ENCODE measurements around the gene PAX2.

- TF ChIP-seq CTCF (IDR thresholded peaks at IDR 0.05; ENCODE audit: insufficient read depth, low read length) = no peak
- no peak for TF ChIP-seq POLR2AphosphoS5 (IDR thresholded peaks at IDR 0.05; ENCODE audit: low read depth)
- TF ChIP-seq, protein P1, sequence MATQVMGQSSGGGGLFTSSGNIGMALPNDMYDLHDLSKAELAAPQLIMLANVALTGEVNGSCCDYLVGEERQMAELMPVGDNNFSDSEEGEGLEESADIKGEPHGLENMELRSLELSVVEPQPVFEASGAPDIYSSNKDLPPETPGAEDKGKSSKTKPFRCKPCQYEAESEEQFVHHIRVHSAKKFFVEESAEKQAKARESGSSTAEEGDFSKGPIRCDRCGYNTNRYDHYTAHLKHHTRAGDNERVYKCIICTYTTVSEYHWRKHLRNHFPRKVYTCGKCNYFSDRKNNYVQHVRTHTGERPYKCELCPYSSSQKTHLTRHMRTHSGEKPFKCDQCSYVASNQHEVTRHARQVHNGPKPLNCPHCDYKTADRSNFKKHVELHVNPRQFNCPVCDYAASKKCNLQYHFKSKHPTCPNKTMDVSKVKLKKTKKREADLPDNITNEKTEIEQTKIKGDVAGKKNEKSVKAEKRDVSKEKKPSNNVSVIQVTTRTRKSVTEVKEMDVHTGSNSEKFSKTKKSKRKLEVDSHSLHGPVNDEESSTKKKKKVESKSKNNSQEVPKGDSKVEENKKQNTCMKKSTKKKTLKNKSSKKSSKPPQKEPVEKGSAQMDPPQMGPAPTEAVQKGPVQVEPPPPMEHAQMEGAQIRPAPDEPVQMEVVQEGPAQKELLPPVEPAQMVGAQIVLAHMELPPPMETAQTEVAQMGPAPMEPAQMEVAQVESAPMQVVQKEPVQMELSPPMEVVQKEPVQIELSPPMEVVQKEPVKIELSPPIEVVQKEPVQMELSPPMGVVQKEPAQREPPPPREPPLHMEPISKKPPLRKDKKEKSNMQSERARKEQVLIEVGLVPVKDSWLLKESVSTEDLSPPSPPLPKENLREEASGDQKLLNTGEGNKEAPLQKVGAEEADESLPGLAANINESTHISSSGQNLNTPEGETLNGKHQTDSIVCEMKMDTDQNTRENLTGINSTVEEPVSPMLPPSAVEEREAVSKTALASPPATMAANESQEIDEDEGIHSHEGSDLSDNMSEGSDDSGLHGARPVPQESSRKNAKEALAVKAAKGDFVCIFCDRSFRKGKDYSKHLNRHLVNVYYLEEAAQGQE (IDR thresholded peaks at IDR 0.05; ENCODE audit: insufficient replicate concordance, low read depth) = no peak
Observed at GRCh38 chr10:100835810-100836209, 90.4 kb downstream of the PAX2 start.
